C4-2B (cell line): ENCODE results near the gene HPCAL1.

Source experiments
- H3K27ac ChIP-seq: fragments of 450-650 bp; 2 replicates; pipeline ENCODE4 v1.5.1; 2017
- ZFX ChIP-seq: fragments of 450-650 bp; IDR thresholded peaks from 2 replicates; pipeline ENCODE4 v1.6.1; 2017
- TF ChIP-seq, protein P1 (sequence below): fragments of 450-650 bp; conservative IDR thresholded peaks from 2 replicates; pipeline ENCODE4 v1.5.1; 2017; ENCODE audit warnings: mild to moderate bottlenecking

HPCAL1 gene

DNA sequence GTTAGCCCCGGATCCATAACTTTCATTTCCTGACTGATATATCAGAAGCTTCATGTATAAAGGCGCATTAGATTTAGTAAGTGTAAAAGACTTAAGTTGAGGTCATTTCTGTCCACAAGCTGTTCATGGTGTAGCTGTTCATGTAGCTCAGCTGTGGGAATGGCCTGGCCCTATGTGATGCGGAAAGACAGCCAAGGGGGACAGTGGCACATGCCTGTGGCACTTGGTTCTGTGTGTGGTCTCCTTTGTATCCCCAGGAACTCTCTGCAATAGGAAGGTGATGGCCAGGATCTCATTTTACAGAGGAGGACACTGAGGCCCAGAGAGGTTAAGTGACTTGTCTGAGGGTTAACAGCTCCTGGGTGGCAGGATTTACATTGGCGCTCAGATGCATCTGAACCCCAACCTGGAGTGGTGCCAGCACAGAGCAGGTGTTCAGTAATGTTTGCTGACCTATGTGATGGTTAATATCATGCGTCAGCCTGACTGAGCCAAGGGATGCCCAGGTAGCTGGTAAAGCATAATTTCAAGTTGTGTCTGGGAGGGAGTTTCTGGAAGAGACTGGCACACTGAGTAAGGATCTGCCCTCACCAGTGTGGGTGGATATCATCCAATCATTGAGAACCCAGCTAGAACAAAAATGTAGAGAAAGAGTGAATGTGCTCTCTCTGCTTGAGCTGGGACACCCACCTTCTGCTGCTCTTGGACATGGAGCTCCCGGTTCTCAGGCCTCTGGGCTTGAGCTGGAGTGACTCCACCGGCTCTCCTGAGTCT is 25.4 kb downstream of the HPCAL1 start:
- H3K27ac ChIP-seq = no peak overlapping the region
- TF ChIP-seq ZFX = no peak
- TF ChIP-seq, protein P1, sequence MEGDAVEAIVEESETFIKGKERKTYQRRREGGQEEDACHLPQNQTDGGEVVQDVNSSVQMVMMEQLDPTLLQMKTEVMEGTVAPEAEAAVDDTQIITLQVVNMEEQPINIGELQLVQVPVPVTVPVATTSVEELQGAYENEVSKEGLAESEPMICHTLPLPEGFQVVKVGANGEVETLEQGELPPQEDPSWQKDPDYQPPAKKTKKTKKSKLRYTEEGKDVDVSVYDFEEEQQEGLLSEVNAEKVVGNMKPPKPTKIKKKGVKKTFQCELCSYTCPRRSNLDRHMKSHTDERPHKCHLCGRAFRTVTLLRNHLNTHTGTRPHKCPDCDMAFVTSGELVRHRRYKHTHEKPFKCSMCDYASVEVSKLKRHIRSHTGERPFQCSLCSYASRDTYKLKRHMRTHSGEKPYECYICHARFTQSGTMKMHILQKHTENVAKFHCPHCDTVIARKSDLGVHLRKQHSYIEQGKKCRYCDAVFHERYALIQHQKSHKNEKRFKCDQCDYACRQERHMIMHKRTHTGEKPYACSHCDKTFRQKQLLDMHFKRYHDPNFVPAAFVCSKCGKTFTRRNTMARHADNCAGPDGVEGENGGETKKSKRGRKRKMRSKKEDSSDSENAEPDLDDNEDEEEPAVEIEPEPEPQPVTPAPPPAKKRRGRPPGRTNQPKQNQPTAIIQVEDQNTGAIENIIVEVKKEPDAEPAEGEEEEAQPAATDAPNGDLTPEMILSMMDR = no peak

DNA sequence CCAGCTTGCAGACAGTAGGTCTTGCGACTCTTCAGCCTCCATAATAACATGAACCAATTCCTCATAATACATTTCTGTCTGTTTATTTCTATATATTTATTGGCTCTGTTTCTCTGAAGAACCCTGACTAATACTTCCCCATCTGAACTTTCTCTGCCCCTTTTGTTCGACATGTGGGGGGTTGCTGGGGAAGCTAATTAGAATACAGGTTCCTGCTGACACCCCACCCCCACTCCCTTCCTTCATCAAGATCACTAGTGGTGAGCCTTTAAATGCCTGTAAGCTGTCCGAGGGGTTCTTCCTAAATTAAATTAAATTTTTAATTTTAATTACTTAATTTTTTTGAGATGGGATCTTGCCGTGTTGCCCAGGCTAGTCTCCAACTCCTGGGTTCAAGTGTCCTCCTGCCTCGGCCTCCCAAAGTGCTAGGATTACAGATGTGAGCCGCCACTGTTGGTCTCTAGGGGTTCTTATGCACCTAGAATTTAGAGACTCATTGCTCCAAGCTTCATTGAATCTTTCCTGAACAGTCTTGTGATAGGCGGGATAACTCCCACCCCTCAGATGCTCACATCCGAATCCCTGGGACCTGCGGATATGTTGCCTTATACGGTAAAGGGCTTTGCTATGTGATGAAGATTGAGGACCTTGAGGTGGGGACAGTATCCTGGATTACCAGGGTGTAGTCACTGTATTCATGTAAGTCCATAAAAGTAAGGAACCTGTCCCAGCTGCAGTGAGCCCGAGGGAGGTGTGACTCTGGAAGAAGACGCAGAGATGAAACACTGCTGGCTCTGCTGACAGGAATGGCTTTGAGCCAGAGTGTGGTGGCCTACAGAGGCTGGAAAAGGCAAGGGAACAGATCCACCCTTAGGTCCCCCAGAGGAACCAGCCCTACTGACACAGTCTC is 26.2 kb downstream of the HPCAL1 start:
- no peak overlapping the region for H3K27ac ChIP-seq
- TF ChIP-seq, protein P1 = no peak
- no peak for TF ChIP-seq ZFX

- TF ChIP-seq ZFX = no peak
- TF ChIP-seq, protein P1 = no peak
- no peak overlapping the region for H3K27ac ChIP-seq
Measured at GRCh38 chr2:10329580-10329879, 26.8 kb downstream of the HPCAL1 start.

DNA sequence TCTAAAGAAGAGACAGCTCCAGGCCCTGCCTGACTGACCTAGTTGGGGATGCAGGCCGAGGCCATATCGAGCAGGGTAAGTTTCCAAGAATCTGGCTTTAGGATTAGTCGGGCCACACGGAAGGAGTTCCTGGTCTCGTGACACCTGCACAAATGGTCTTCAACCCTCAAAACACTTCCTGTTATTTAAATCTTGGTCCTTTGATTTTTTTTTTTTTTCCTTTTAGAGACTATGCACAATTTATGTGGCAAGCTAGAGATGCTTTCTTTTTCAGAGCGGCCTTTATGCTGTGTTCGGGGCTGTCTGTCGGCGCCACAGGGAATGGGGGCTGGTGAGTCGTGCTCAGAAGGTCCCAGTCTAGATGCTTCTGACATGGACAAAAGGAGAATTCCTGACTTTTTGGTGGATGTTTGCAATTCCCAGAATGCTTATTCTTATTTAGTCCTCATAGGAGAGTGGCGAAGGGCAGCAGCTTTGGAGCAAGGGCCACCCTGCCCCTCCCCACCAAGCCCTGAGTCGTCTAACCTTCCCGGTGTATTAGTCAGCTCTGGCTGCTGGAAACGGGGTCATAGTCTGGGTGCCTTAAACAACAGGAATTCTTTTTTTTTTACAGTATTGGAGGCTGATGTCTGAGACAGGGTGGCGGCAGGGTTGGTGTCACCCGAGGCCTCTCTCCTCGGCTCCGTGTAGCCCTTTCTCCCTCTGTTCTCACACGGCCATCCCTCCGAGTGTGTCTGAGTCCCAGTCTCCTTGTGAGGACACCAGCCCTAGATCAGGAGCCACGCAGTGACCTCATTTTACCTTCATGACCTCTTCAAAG is 27.4 kb downstream of the HPCAL1 start:
- TF ChIP-seq, protein P1 = no peak
- TF ChIP-seq ZFX = no peak
- no peak overlapping the region for H3K27ac ChIP-seq

- H3K27ac ChIP-seq = no peak overlapping the region
- TF ChIP-seq, protein P1 = no peak
- TF ChIP-seq ZFX = no peak
Measured at GRCh38 chr2:10330700-10331026, 28.0 kb downstream of the HPCAL1 start.

- TF ChIP-seq, protein P1 = no peak
- no peak for TF ChIP-seq ZFX
- H3K27ac ChIP-seq = no peak overlapping the region
Measured at GRCh38 chr2:10331027-10331701, 28.5 kb downstream of the HPCAL1 start.
